GM10266 (cell line): ENCODE data around the gene TXNDC17.

Experiments used
- DNase-seq: peaks from one replicate; pipeline ENCODE4 v3.0.0; 2012; ENCODE audit errors: extremely low spot score
- CTCF ChIP-seq: IDR thresholded peaks from 2 replicates; pipeline ENCODE4 v1.5.1; 2012; ENCODE audit warnings: mild to moderate bottlenecking, low read depth; ENCODE audit not compliant: control insufficient read depth, insufficient read depth; ENCODE audit errors: missing control alignments

TXNDC17 gene

GRCh38 chr17:6636105-6636504 is 4.8 kb upstream of the TXNDC17 start:
- no peak for DNase-seq
- no peak for TF ChIP-seq CTCF

- DNase-seq: no peak
- TF ChIP-seq CTCF: no peak
These were observed 4.0 kb upstream of the TXNDC17 start for GRCh38 chr17:6636616-6637457.

- no peak for TF ChIP-seq CTCF
- no peak for DNase-seq
These were observed 3.4 kb upstream of the TXNDC17 start for GRCh38 chr17:6637458-6637840.

- no peak for DNase-seq
- no peak for TF ChIP-seq CTCF
These were observed 2.6 kb upstream of the TXNDC17 start for GRCh38 chr17:6638046-6638908.

GRCh38 chr17:6639014-6639585 is 1.8 kb upstream of the TXNDC17 start:
- TF ChIP-seq CTCF: no peak
- DNase-seq: no peak

- DNase-seq: peak; percentile 43
- TF ChIP-seq CTCF: no peak
These were observed 999 bp upstream of the TXNDC17 start for GRCh38 chr17:6639586-6640535.
